GM19351 (cell line): ENCODE measurements around the gene RPS21.

Experiments used
- ATAC-seq: cut with Tn5 transposase; IDR thresholded peaks from one replicate; pipeline ENCODE4 v1.9.1; 2021; ENCODE audit warnings: mild to moderate bottlenecking, moderate library complexity; ENCODE audit not compliant: unreplicated experiment

The RPS21 gene

DNA sequence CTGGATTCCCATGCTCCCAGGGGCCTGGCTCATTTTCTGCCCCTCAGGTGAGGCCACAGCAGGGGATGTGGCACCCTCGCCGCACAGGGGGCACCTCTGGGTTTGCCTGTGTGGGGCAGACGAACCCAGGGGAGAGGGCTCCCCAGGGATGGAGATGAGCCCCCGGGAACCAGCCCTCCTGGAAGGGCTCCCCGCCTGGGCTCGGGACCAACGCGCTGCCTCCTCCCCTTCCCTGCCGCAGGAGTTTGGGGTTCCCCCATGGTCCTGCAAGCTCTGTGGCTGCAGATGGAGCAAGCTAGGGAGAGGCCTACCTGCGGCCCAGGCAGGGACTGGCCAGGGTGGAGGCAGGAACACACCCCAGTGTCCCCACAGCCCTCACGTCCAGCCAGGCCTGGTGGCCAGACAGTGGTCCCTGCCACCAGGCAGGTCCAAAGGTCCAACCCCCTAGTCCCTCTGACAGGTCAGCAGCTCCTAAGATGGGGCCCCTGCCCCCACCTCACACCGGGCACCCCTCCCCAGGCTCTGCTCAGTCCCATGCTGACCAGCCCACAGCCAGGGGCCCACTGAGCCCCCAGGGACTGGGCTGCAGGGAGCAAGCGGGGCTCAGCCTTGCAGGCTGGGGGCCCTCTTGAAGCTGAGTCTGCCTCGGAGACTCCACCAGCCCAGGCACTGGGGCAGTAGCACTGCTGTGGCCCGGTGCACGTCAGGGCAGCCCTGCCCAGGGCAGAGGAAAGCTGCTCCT lies 33.4 kb upstream of the RPS21 start:
- ATAC-seq = no peak

DNA sequence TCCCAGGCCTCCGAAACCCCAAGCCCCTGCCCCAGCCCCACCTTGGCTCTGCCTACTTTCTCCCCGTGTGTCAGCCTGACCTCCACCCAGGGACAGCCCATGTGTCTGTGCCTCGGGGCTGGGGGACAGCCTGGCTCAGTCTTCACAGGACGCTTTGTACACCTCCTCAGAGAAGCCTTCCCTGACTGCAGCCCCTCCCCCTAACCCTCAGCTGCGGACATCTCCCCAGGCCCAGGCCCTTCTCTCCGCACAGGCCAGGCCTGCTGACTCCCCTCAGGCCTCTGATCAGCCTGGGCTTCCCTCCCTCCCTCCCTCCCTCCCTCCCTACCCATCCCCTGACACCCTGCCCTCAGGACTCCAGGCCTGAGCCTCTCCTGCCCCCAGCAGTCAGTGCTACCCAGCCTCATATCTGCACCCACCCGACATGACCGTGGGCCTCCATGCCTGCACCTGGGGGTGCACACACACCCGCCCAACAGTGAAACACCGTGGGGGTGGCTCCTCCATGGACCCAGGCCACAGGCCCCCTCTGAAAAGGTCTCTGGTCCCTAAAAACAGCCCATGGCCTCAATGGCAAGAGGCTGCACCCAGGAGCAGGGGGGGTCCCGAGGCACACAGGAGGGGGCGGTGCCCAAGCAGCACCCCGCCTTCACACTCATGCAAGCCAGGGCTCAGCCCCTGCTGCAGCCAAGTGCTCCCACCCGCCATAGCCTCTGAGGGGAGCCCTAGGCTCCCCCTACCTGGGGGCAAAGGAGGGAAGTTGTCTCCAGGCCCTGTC lies 32.7 kb upstream of the RPS21 start:
- no peak for ATAC-seq

DNA sequence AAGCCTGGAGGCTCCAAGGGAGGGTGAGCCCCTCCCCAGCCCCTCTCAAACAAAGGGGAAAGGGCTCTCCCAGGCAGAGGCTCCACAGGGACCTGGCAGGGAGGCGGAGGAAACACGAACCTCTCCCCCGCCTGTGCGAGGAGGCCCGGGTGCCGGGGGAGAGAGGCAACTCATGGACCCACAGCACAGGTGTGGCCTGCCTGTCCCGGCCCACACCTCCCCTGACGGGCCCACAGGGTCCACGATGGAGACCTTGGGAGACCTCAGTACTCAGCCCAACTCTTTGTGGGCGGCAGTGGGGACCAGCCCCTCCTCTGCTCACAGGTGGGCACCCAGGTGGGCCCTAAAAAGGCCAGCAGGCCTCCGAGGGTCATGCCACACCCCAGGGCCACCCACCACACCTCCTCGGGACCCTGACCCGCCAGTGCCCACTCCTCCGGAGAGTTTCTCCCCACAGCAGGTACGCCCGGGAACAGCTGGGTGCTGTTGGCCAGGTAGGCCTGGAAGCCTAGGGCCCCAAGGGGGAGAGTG lies 32.0 kb upstream of the RPS21 start:
- no peak for ATAC-seq

DNA sequence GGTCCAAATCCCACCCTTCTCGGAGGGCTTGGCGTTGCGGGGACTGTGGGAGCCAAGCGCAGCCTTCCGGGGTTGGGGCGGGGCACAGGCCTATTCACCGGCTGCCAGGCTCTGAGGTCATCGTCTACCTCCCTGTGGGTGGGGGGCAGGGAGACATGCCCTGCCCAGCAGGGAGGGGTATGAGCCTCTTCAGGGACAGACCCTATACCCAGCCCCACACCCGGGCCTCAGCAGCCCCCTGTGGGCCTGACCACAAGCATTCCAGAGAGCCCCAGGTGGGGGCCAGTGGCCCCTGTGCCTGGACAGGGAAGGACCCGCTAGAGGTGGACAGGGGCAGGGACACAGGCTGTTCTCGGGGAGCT lies 31.4 kb upstream of the RPS21 start:
- no peak for ATAC-seq

DNA sequence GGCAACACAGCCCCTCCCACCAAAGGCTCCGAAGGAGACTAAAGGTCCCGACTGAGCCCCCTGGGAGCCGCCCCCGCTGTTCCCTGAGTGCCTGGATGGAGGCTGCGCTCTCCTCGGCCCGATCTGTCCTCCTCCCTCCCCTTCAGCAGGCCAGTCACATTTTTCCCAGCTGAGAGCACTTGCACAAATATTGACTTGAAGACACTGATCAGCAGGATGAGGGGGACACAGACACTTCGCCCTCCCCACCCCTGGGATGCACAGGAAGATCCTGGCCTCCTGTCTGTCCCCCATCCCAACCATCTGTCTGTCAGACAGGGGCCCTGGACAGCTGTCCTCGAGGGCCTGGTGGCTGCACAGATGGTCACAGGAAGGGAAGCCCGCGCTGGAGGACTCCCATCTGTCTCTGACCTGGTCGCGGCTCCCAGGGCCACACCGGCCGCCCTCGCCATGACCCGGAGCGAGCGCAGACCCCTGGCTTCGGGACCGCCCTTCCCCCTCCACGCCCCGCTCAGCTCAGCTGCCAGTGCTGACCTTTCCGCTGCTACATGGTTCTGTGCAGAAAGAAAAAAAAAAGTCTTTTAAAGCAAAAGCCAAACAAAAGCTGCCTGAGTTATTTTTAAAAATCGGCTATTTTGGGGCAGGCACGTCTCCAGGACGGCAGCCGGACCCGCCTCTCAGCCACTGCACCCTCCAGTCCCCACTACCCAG lies 30.9 kb upstream of the RPS21 start:
- ATAC-seq = no peak

DNA sequence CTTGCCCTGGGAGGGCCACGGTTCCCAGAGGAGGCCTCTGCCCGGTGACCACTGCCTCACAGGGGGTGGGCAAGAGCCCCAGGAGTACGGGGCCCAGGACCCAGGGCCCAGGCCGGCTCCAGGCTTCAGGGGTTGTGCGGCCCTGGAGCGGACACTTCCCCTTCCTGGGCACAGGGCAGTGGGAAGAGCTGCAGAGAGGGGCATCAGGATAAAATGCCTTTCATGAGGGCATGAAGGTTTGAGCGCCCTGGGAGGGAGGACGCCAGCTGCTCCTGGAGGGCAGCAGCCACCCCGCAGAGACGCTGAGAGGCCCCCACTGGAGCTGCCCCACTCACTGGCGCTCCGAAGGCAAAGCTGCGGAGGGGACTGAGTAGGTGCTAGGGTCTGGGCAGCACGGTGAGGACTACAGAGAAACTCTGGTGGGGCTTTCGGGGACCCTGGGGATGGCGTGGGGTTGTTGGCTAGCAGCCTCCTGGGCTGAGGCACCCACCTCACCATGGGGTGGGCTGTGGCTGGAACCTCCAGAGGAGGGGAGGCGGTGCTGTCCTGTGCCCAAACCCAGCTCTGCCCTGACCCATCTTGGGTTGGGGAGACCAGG lies 30.2 kb upstream of the RPS21 start:
- ATAC-seq = no peak

DNA sequence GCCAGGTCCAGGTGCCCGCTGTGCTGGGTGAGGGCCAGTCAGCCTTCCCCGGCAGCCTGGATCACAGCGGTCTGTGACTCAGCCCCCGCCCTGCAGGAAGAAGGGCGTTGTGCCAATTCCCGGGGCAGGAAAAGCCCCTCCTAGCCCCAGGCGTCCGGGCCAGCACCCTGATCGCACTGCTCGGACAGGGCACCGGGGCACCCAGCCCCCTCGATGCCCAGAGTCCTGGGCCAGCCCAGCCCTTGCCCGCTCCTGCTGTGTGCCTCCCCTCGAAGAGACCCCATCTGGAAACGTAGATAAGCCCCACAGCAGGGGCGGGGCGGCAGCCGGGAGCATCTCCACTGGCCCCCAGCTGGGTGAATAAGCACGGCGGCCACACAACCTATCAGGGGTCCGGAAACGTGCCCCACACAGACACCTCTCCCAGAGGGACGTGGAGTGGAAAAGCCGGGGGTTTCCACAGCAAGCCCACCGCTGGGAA lies 29.7 kb upstream of the RPS21 start:
- ATAC-seq = no peak

DNA sequence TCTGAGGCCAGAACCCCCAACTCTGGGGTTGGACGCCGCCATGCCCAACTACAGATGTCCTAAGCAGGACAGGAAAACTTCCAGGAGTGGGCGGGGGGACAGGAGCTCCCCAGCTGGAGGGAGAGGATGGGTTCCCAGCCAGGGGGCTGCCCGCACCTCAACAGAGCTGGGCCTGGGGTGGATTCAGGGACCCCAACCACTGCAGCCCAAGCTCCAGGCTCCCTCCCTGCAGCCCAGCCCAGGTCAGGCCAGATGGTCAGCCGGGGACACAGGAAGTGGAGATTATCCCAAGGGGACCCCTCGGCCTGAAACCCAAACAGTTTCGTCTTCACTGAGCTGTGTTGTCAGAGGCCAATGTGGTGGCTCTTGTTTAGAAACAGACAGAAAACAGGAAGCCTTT lies 29.2 kb upstream of the RPS21 start:
- ATAC-seq = no peak

DNA sequence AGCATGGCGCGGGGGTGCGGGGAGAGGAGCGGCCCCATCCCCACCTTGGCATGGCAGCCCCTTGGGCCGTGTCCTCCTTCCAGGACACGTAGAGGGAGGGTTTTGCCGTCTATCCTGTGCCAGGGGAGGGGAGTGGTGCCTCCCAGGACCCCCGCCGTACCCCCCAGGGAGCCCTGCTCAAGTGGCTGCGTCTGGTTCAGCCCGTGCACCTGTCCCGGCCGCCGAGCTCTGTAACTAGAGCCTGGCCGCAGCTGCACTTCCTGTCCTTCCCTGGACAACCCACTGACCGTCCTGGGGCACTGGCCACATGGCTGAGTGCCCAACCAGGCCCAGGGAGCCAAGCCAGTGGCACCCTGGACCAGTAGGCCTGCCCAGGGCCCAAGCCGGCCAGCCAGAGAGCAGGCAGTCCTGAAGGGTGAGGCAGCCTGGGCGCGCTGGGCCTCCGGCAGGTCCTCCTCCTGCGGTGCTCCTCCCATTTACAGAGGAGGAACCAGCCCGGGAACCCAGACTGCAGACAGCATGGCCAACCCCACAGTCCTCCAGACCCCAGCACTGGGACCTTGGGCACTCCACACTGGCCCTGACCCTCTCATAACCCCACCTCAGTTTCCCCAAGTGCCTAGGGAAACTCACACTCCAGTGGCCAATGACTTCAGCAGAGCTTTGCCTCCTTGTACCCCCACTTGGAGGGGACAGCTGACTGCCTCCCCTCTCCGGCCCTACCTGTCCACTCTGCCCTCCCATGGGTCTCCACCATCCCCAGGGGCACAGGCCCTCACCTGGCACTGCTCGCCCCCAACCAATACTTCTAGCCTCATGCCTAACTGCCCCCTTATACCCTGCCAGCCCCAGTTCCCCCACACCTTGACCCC lies 28.5 kb upstream of the RPS21 start:
- no peak for ATAC-seq

DNA sequence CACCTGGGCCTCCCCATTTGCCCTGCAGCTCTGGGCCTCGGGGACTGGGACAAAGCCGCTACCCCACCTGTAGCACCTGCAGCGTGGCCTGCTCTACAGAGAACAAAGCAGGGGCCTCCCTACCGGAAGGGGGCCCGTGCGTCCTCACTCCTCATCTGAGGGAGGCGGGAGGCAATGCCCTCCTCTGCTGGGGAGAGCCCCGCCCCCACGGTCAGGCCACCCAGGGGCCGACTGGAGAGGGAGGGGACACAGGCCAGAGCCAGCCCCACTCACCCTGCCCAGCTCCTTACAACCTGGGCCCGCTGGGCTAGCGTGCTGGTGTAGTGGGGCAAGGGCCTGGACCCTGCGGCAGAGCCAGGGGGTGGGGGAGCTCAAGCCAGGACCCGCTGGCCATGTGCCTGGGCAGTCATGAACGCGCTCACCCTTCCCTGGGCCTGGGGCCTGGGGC lies 27.8 kb upstream of the RPS21 start:
- ATAC-seq = no peak

DNA sequence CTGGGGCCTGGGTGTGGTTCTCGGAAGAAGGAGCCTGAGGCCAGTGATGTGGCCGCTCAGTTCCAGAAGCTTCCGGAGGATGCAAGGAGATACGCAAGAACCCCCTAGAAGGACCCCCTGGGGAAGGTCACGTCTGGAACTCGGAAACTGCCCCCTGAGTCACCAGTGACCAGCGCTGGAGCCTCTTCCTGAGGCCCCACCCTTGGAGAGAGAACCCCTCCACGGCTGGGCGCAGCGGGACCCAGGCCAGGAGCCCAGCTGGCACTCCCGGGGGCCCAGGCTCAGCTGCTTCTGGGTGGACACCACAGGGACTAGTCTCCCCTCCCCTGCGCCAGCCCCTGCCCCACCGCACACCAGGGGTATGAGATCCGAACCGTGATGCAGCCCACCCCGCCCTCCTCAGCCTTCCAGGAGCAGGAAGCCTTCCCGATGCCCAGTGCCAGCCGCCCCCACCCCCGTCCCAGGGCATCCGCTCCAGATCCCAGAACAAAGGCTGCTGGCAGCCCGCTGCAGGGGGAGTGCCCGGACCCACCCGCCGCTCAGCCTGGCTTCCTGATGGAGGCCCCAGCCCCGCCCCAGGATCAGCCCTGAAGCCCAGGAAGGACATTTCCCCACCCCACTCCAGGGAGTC lies 27.3 kb upstream of the RPS21 start:
- no peak for ATAC-seq

DNA sequence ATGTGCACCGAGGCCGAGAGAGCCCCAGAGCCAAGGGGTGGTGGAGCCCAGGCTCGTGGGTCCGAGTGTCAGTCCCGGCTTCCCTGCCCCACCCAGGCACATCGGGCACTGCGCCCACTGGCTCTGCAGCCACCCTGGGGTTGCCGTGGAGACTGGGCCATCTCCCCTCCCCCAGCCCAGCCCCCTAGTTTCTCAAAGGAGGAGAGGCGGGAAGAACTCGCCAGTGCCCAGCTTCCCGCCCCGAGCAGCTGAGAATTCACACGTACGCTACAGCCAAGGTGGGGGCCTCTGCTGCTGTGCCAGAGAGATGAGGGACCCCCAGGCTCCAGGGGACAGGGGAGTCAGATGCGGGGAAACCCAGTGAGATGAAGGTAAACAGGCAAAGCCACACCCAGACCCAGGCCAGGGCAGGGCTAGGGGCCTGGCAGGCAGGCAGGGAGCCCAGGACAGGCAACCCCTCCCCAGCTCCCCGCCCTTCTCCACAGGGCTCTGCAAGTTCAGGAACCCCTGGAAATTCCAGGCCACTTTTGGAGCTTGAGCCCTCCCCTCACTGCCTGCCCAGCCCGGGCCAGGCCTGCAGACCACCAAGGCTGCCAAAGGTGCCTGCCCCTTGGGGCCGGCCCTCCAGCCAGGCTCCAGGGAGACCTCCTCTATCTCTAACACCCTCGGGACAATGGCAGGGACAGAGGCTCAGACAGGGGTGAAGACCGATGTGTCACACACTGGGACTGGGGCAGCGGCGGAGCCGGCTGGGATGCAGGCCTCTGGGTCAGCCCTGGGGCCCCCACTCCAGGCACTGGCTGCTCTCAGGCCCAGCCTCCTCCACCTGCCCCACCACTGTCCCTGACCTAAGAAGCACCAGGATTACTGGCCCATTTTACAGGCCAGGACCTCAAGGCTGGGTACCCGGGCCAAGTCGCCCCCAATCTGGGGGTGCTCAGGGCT lies 25.8 kb upstream of the RPS21 start:
- ATAC-seq = no peak

DNA sequence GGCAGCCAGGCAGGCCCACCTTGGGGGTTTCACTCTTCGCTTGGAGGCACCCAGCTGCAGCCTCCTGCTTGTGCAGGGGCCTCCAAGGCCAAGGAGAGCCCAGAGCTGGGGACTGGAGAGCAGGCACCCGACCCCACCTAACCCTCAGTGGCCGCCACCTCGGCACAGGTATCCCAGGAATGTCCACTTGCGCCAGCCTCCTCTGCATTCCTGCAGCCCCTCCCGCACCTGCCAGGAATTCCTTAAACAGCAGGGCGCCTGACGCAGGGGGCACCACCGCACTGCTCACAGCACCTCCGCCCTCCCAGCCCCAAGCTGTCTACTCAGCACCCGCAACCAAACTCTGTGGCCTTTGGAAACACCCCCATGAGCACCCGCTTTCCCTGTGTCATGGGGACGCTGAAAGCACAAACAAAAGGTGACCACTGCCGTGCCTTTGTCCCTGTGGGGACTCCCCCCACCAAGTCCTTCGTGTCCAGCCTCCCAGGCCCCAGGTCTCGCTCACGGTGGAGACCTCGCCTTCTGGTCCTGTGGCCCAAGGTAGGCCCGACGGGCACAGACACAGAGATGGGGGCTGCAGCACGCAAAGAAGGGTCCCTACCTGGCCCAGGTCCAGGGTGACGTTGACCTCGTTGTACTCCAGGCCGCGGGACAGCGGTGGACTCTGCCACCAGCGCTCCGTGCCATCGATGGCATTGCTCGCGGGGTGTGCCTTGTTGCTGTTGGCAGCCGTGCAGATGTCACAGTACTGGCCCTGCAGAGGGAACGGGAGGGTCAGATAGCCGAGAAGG lies 24.9 kb upstream of the RPS21 start:
- ATAC-seq = no peak

DNA sequence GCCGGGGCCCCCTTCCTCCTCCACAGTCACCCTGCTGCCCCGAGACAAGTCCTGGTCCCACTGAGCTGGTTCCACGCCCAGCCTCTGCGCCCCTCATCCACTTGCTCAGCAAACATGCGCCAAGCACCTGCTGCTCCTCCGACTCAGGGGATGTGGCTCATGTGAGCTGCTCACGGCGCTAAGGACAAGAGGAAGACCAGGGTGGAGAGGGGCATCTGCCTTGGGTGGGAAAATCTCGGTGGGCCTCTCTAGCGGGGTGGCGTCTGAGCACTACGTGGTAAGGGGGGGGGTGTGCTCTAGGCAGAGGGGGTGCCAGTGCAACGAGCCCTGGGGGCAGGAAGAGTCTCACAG lies 24.3 kb upstream of the RPS21 start:
- no peak for ATAC-seq

DNA sequence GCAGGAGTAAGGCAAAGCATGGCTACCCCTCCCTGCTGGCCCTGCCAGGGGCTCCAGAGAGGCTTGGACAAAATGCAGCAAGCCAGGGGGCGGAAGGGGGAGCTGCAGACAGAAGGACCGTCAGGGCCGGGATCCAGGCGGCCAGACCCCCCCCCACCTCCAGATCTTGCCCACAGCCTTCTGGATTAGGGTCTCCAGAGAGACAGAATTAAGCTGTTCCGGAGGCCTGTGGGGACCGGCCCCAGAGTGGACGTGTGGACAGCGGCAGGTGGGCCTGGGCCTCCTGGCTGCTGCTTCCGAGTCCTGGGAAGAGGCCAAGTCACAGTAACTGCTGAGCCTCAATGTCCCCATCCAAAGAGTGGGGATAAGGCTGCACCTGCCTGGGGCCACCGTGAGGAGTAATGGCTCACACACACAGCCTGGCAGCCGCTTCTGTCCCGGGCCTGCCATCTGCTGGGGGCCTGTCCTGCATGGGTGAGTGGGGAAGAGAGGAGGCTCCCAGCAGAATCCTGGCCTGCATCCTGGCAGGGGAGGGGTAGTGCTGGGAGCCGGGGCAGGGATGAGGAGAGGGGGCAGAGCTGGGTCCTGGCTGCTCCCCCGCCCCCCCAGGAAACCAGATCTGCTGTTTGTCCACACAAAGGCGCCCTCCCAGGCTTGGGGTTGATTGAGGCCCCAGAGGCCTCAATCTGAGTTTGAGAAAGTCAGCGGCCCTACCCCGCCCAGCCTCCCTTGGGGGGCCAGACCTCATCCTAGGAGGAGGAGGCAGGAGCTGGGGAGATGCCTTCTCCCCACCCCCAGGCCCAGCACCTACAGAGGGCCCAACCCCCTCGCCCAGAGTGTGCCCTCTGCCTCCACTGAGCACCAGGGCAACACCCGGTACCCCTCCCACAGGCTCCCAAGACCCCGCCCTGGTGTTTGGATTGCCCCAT lies 23.6 kb upstream of the RPS21 start:
- ATAC-seq = no peak

DNA sequence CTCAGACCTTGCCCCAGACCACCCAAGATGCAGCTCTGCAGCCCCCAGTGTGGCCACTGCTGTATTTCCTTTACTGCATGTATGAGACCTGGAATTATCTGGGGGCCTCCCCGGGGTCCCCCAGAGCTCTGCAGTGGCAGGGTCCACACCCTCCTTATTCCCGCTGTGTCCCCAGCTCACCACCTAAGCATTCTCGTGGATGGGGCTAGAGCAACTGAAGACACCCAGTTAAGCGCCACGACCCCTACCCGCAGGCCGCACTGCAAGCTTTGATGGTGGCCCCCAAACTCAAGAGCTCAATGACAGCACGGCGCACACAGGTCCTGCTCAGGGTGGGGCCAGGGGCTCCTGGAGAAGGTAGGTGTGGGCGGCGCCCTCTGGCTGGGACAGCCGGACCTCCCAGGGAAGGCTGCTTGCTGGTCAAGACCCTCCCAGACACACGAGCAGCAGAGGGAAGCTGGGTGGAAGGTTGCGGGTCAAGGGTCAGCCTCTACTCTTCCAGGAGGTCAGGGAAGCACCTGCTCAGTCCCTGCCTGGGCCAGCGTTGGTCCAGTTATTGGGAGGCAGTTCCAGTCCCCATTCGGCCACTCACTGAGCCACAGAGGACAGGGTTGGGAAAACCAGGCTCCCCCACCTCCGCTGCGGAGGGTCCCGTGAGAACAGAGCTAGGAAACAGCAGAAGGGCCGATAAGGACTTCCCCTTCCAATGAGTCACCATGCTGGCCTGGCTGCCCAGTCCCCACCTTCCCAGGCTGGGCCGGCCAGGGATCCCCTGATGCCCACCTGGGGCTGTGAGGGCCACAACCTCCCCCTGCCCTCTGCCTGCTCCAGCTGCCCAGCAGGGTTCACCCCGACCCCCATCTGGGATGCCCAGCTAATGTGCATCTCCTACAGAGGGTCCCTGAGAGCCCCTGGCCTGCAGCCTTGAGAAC lies 22.7 kb upstream of the RPS21 start:
- no peak for ATAC-seq
